ENCODE data around the gene HLCS.

DNA sequence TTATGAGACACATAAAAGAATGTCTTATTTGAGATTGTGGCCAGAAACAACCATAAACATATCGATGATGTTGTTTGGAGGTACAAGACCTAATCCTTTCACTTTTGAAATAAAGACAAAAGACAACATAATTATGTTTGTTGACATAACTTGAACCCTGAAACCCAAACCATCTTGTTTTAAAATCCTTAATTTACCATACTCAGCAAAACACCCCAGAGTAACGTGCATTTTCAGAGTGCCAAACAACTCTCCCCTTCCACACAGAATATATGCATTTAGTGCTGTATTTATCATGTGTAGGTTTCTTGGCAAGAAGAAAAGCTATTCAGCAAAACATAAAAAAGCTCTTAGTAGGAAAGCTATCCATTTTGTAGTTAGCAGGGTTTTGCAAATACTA is 250.1 kb downstream of the HLCS start:
- TF ChIP-seq EZH2phosphoT487 (IDR thresholded peaks at IDR 0.05; ENCODE audit: borderline replicate concordance): no peak
- TF ChIP-seq, protein P1, sequence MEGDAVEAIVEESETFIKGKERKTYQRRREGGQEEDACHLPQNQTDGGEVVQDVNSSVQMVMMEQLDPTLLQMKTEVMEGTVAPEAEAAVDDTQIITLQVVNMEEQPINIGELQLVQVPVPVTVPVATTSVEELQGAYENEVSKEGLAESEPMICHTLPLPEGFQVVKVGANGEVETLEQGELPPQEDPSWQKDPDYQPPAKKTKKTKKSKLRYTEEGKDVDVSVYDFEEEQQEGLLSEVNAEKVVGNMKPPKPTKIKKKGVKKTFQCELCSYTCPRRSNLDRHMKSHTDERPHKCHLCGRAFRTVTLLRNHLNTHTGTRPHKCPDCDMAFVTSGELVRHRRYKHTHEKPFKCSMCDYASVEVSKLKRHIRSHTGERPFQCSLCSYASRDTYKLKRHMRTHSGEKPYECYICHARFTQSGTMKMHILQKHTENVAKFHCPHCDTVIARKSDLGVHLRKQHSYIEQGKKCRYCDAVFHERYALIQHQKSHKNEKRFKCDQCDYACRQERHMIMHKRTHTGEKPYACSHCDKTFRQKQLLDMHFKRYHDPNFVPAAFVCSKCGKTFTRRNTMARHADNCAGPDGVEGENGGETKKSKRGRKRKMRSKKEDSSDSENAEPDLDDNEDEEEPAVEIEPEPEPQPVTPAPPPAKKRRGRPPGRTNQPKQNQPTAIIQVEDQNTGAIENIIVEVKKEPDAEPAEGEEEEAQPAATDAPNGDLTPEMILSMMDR (conservative IDR thresholded peaks at IDR 0.05; ENCODE audit: low read length): no peak

Measured in Loucy (cell line).